H1 (cell line): Measurements from ENCODE around the gene IGFBP4. TPM values are rescaled to one million over a fixed set of nuclear protein-coding genes. Genes with fewer than 3 reads are reported as not detected.

Experiments
- CTCF ChIA-PET: fragments of 300-600 bp; sonication (Branson Sonifier 250); formaldehyde crosslinking; loops from one replicate; lab custom pipeline; 2021; ENCODE audit not compliant: partially characterized antibody; lab: Charles Lee
- POLR2A ChIA-PET: fragments of 300-600 bp; sonication (Branson Sonifier 250); formaldehyde crosslinking; loops from one replicate; lab custom pipeline; 2021; ENCODE audit warnings: inconsistent platforms; ENCODE audit not compliant: partially characterized antibody; lab: Charles Lee
- DNase-seq, 2 experiments: peaks; one replicate each; pipeline versions ENCODE4 v3.0.0 to v3.0.0-alpha.2; 2010 to 2022; ENCODE audit warnings: low spot score in 2 of 2, low read depth in 1 of 2, mixed read lengths in 1 of 2
- FAIRE-seq: peaks from 2 replicates; lab custom pipeline; 2011; peaks lifted over from hg19 to GRCh38; lab: Jason Lieb, UNC
- H2AFZ ChIP-seq: 2 replicates; pipeline ENCODE4 v1.8.1; 2012; ENCODE audit warnings: low read length, inconsistent platforms
- H2AK5ac ChIP-seq: 2 replicates; pipeline ENCODE4 v1.6.1; 2013; ENCODE audit warnings: low read depth, low read length
- H2BK120ac ChIP-seq: replicated peaks from 2 replicates; pipeline ENCODE3; 2013; ENCODE audit warnings: low read depth, low read length, inconsistent platforms
- H2BK12ac ChIP-seq: 2 replicates; pipeline ENCODE4 v1.6.1; 2013; ENCODE audit warnings: low read depth, low read length
- H2BK15ac ChIP-seq: 2 replicates; pipeline ENCODE4 v1.6.1; 2013; ENCODE audit warnings: low read length
- H2BK20ac ChIP-seq: 2 replicates; pipeline ENCODE4 v1.6.1; 2013; ENCODE audit warnings: low read length
- H2BK5ac ChIP-seq: 2 replicates; pipeline ENCODE4 v1.6.1; 2013; ENCODE audit warnings: low read depth, low read length
- H3K14ac ChIP-seq: 2 replicates; pipeline ENCODE4 v1.6.1; 2013; ENCODE audit warnings: inconsistent platforms; ENCODE audit not compliant: insufficient read length
- H3K18ac ChIP-seq: 2 replicates; pipeline ENCODE4 v1.6.1; 2013; ENCODE audit warnings: low read length; ENCODE audit errors: extremely low read depth
- H3K23ac ChIP-seq: 2 replicates; pipeline ENCODE4 v1.6.1; 2013; ENCODE audit warnings: inconsistent platforms; ENCODE audit not compliant: insufficient read length
- H3K23me2 ChIP-seq: 2 replicates; pipeline ENCODE4 v1.6.1; 2013; ENCODE audit warnings: low read depth, low read length
- H3K27ac ChIP-seq: 2 replicates; pipeline ENCODE4 v1.6.1; 2011; ENCODE audit warnings: low read depth, low read length, inconsistent platforms
- H3K27me3 ChIP-seq, 4 experiments: replicated peaks in 1 of 4; 1 replicate in 1 of 4; 2 replicates in 3 of 4; pipeline versions ENCODE4 v1.6.1 to v1.8.1; 2011 to 2013; ENCODE audit warnings: low read length in 3 of 4, mild to moderate bottlenecking in 3 of 4, inconsistent platforms in 2 of 4, mixed read lengths in 2 of 4, moderate library complexity in 1 of 4; ENCODE audit not compliant: control insufficient read depth in 3 of 4, insufficient read depth in 3 of 4; ENCODE audit errors: extremely low read depth in 1 of 4
- H3K36me3 ChIP-seq, 4 experiments: 2 replicates each; pipeline versions ENCODE4 v1.6.1 to v1.8.1; 2011 to 2013; ENCODE audit warnings: mild to moderate bottlenecking in 4 of 4, low read length in 3 of 4, moderate library complexity in 2 of 4, control low read depth in 1 of 4, inconsistent platforms in 1 of 4; ENCODE audit not compliant: insufficient read depth in 4 of 4, control insufficient read depth in 2 of 4
- H3K4ac ChIP-seq: replicated peaks from 2 replicates; pipeline ENCODE3; 2013; ENCODE audit warnings: low read length, low read depth, mixed read lengths, inconsistent platforms; ENCODE audit not compliant: insufficient read length
- H3K4me1 ChIP-seq, 4 experiments: replicated peaks in 1 of 4; 1 replicate in 1 of 4; 2 replicates in 3 of 4; pipeline versions ENCODE4 v1.6.1 to v1.8.1; 2011 to 2013; ENCODE audit warnings: low read length in 3 of 4, inconsistent platforms in 2 of 4, mixed read lengths in 1 of 4; ENCODE audit not compliant: insufficient read depth in 4 of 4, control insufficient read depth in 3 of 4
- H3K4me2 ChIP-seq, 2 experiments: 2 replicates each; pipeline versions ENCODE4 v1.6.1 to v1.8.1; 2011 to 2013; ENCODE audit warnings: low read depth in 2 of 2, low read length in 2 of 2, control low read depth in 1 of 2, inconsistent platforms in 1 of 2, mild to moderate bottlenecking in 1 of 2; ENCODE audit not compliant: insufficient read depth in 1 of 2
- H3K4me3 ChIP-seq, 4 experiments: fragments of 200-600, 300-600 bp in 1 of 4; sonication (generic), shearing (Covaris generic), sonication (Bioruptor Twin) in 1 of 4; 2 replicates each; pipeline versions ENCODE4 v1.5.1 to v1.8.1; 2011 to 2016; ENCODE audit warnings: low read length in 4 of 4, low read depth in 3 of 4, control low read depth in 2 of 4, inconsistent platforms in 2 of 4, mild to moderate bottlenecking in 2 of 4, mixed read lengths in 1 of 4, moderate library complexity in 1 of 4; ENCODE audit not compliant: insufficient read depth in 2 of 4; ENCODE audit errors: extremely low read depth in 1 of 4
- H3K56ac ChIP-seq: replicated peaks from 2 replicates; pipeline ENCODE3; 2013; ENCODE audit warnings: low read depth, mild to moderate bottlenecking, mixed read lengths, low read length, inconsistent platforms; ENCODE audit not compliant: insufficient read length
- H3K79me1 ChIP-seq: 2 replicates; pipeline ENCODE4 v1.6.1; 2013; ENCODE audit warnings: low read depth, low read length, control low read depth
- H3K79me2 ChIP-seq, 2 experiments: 2 replicates each; pipeline versions ENCODE4 v1.6.1 to v1.8.1; 2012 to 2013; ENCODE audit warnings: low read length in 2 of 2, mild to moderate bottlenecking in 2 of 2, inconsistent platforms in 1 of 2; ENCODE audit not compliant: insufficient read depth in 2 of 2, control insufficient read depth in 1 of 2
- H3K9ac ChIP-seq, 4 experiments: replicated peaks in 1 of 4; 1 replicate in 1 of 4; 2 replicates in 3 of 4; pipeline versions ENCODE4 v1.6.1 to v1.8.1; 2011 to 2013; ENCODE audit warnings: low read depth in 3 of 4, low read length in 3 of 4, control low read depth in 2 of 4, mild to moderate bottlenecking in 2 of 4, moderate library complexity in 2 of 4, inconsistent platforms in 1 of 4; ENCODE audit errors: extremely low read depth in 1 of 4
- H3K9me3 ChIP-seq, 2 experiments: 2 replicates each; pipeline versions ENCODE4 v1.6.1 to v1.8.1; 2012 to 2013; ENCODE audit warnings: mild to moderate bottlenecking in 2 of 2, moderate library complexity in 2 of 2, control low read depth in 1 of 2, inconsistent platforms in 1 of 2, low read depth in 1 of 2, low read length in 1 of 2, mixed read lengths in 1 of 2; ENCODE audit not compliant: insufficient read depth in 2 of 2
- H4K20me1 ChIP-seq, 2 experiments: replicated peaks in 1 of 2; 2 replicates each; pipeline versions ENCODE3 to v1.8.1; 2011 to 2013; ENCODE audit warnings: inconsistent platforms in 2 of 2, low read length in 2 of 2, mild to moderate bottlenecking in 1 of 2; ENCODE audit not compliant: insufficient read depth in 2 of 2, control insufficient read depth in 1 of 2
- H4K5ac ChIP-seq: 2 replicates; pipeline ENCODE4 v1.6.1; 2013; ENCODE audit warnings: low read length, low read depth, mixed read lengths, inconsistent platforms; ENCODE audit not compliant: insufficient read length
- H4K8ac ChIP-seq: 2 replicates; pipeline ENCODE4 v1.8.0; 2013; ENCODE audit warnings: mild to moderate bottlenecking, moderate library complexity, low read length, inconsistent platforms; ENCODE audit not compliant: insufficient read depth; ENCODE audit errors: extremely low read depth
- H4K91ac ChIP-seq: replicated peaks from 2 replicates; pipeline ENCODE3; 2013; ENCODE audit warnings: low read length, mixed read lengths, inconsistent platforms; ENCODE audit not compliant: insufficient read length
- CBX5 ChIP-seq: fragments of 300-800, 300-1000 bp; sonication (generic); IDR thresholded peaks from 2 replicates; pipeline ENCODE4 v1.7.1; 2016; ENCODE audit warnings: antibody characterized with exemption, low read length, low read depth
- EGR1 ChIP-seq: IDR thresholded peaks from 2 replicates; pipeline ENCODE4 v1.6.1; 2011; ENCODE audit warnings: low read depth, low read length, borderline replicate concordance
- MAFK ChIP-seq: IDR thresholded peaks from 2 replicates; pipeline ENCODE4 v1.6.1; 2012; ENCODE audit warnings: low read depth, mild to moderate bottlenecking, improper control_type of control experiment, low read length
- PHF8 ChIP-seq: fragments of 200-600 bp; sonication (generic); conservative IDR thresholded peaks from 2 replicates; pipeline ENCODE4 v1.7.1; 2012; ENCODE audit warnings: low read depth, mild to moderate bottlenecking, inconsistent platforms, low read length, moderate library complexity
- RFX5 ChIP-seq: IDR thresholded peaks from 2 replicates; pipeline ENCODE4 v1.6.1; 2011; ENCODE audit warnings: low read depth, low read length, improper control_type of control experiment, borderline replicate concordance
- RXRA ChIP-seq: IDR thresholded peaks from 2 replicates; pipeline ENCODE4 v1.6.1; 2011; ENCODE audit warnings: low read depth, mild to moderate bottlenecking, low read length, moderate library complexity; ENCODE audit not compliant: insufficient read depth
- SP2 ChIP-seq: IDR thresholded peaks from 2 replicates; pipeline ENCODE4 v1.6.1; 2012; ENCODE audit warnings: mild to moderate bottlenecking, low read length, inconsistent platforms
- SRF ChIP-seq: IDR thresholded peaks from 2 replicates; pipeline ENCODE4 v1.6.1; 2011; ENCODE audit warnings: mild to moderate bottlenecking, low read depth, low read length, moderate library complexity
- TAF1 ChIP-seq: IDR thresholded peaks from 2 replicates; pipeline ENCODE4 v1.6.1; 2011; ENCODE audit warnings: mild to moderate bottlenecking, low read depth, low read length
- TAF7 ChIP-seq: optimal IDR thresholded peaks from 2 replicates; pipeline ENCODE3; 2011; ENCODE audit warnings: low read depth, mild to moderate bottlenecking, inconsistent platforms, low read length, moderate library complexity, borderline replicate concordance
- TEAD4 ChIP-seq: IDR thresholded peaks from 2 replicates; pipeline ENCODE4 v1.6.1; 2012; ENCODE audit warnings: low read depth, low read length, inconsistent platforms, mixed read lengths
- WGBS, 2 experiments: shearing (Covaris generic) in 1 of 2; methylation state at CpG; one replicate each; pipeline versions ENCODE4 v1.1.6 to v1.1.7; 2013 to 2015; ENCODE audit warnings: low lambda C conversion rate in 2 of 2, mixed read lengths in 2 of 2, inconsistent platforms in 1 of 2, low coverage in 1 of 2, missing lambda C conversion rate in 1 of 2; ENCODE audit not compliant: insufficient replicate concordance in 2 of 2, insufficient coverage in 1 of 2, insufficient read length in 1 of 2; ENCODE audit errors: extremely low coverage in 1 of 2, missing lambda C conversion rate in 1 of 2; 5-methylcytosine and 5-hydroxymethylcytosine counted together
- polyA plus RNA-seq, 7 experiments: library from polyadenylated mRNA; depleted of rRNA in 3 of 7; stranded (reverse) in 5 of 7; unstranded in 2 of 7; fragments of >200 nt in 5 of 7; fragments of 200-250 nt in 2 of 7; gene quantifications; 1 replicate in 5 of 7; 2 replicates in 1 of 7; 4 replicates in 1 of 7; pipeline versions ENCODE4 v1.2.1 to v1.2.3, GENCODE V29; 2011 to 2013; ENCODE audit warnings: missing spikeins in 2 of 7, mixed read lengths in 2 of 7
- total RNA-seq: library from RNA; stranded (reverse); fragmentation: NEBNext Ultra II Directional; extraction: Animal tissue kit (Norgen Biotek cat#: 25700); gene quantifications from 2 replicates; pipeline ENCODE4 v1.2.1, GENCODE V29; 2021
- TF ChIP-seq, protein P1 (sequence below), 3 experiments: IDR thresholded peaks; 1 replicate in 2 of 3; 2 replicates in 1 of 3; pipeline versions ENCODE4 v1.5.1 to v1.6.1; 2011; ENCODE audit warnings: low read length in 3 of 3, mild to moderate bottlenecking in 3 of 3, inconsistent platforms in 2 of 3, low read depth in 1 of 3, moderate library complexity in 1 of 3; ENCODE audit not compliant: insufficient read depth in 1 of 3; ENCODE audit errors: control extremely low read depth in 1 of 3

Gene IGFBP4
- total and polyA plus RNA-seq, 2 of the 8 experiments (the other 6 are each of a cell fraction or from before 2014, with no cell fraction given) = 85.5 to 105 TPM

DNA sequence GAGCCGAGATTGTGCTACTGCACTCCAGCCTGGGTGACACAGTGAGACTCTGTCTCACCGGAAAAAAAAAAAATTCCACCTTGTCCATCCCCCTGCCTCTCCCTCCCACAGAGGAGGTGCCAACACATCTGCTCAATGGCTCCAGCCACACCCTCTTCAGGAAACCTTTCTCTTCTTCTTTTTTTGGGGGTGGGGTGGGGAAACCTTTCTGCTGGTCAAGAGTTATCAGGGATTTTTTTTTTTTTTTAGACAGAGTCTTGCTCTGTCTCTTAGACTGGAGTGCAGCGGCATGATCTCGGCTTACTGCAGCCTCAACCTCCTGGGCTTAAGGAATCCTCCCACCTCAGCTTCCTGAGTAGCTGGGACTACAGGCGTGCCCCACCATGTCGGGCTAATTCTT is 39.5 kb downstream of the IGFBP4 start:
- no peak overlapping the region for H3K23ac ChIP-seq
- no peaks in the 10 kb centered on the region for H3K9me3 ChIP-seq
- no peak overlapping the region for H3K9ac ChIP-seq
- no peak overlapping the region for H4K8ac ChIP-seq
- no peak overlapping the region for H2BK120ac ChIP-seq
- no peak for FAIRE-seq
- no peak overlapping the region for H3K18ac ChIP-seq
- no peak overlapping the region for H3K4me2 ChIP-seq
- H2BK15ac ChIP-seq = no peak overlapping the region
- no peak overlapping the region for H3K4ac ChIP-seq
- H3K79me1 ChIP-seq = no peaks in the 10 kb centered on the region
- peaks cover 0 to 17% (median 7%) of the 10 kb centered on the region in 4 experiments; a peak in 6 of 7 replicates for H3K4me1 ChIP-seq
- H3K36me3 ChIP-seq = no peaks in the 10 kb centered on the region
- WGBS, 2 experiments = 89% methylated on average over 6 of the region's 6 CpGs; no CpG with 5 or more reads in 1 of the 2 experiments
- H3K56ac ChIP-seq = no peak overlapping the region
- no peaks in the 10 kb centered on the region for H3K79me2 ChIP-seq
- H2AK5ac ChIP-seq = no peak overlapping the region
- no peak overlapping the region for H4K91ac ChIP-seq
- H2BK20ac ChIP-seq = no peak overlapping the region
- H2BK5ac ChIP-seq = no peak overlapping the region
- no peaks in the 10 kb centered on the region for H4K20me1 ChIP-seq
- ChIA-PET POLR2A (interaction anchor here (0.6 to 1.1 kb wide), 2 partner anchors 50 to 71 kb away, joined by 3 read pairs; no protein-coding TSS in a partner anchor), CTCF (interaction anchor here (0.7 to 1.6 kb wide), 6 partner anchors 13 to 72 kb away, joined by 3 to 4 read pairs (median 3); no protein-coding TSS in a partner anchor)
- DNase-seq = no peak
- no peak overlapping the region for H4K5ac ChIP-seq
- H3K27ac ChIP-seq = no peak overlapping the region
- H2AFZ ChIP-seq = no peak overlapping the region
- H2BK12ac ChIP-seq = no peak overlapping the region
- no peak overlapping the region for H3K4me3 ChIP-seq
- H3K14ac ChIP-seq = no peak overlapping the region
- no peaks in the 10 kb centered on the region; a peak in 1 of 7 replicates for H3K27me3 ChIP-seq
- H3K23me2 ChIP-seq = no peaks in the 10 kb centered on the region; the same call in 1 of the 2 replicates
- no peak for TF ChIP-seq RFX5
- no peak for TF ChIP-seq TAF7
- TF ChIP-seq EGR1 = no peak
- no peak for TF ChIP-seq SRF
- no peak for TF ChIP-seq MAFK
- no peak for TF ChIP-seq SP2
- TF ChIP-seq, protein P1, sequence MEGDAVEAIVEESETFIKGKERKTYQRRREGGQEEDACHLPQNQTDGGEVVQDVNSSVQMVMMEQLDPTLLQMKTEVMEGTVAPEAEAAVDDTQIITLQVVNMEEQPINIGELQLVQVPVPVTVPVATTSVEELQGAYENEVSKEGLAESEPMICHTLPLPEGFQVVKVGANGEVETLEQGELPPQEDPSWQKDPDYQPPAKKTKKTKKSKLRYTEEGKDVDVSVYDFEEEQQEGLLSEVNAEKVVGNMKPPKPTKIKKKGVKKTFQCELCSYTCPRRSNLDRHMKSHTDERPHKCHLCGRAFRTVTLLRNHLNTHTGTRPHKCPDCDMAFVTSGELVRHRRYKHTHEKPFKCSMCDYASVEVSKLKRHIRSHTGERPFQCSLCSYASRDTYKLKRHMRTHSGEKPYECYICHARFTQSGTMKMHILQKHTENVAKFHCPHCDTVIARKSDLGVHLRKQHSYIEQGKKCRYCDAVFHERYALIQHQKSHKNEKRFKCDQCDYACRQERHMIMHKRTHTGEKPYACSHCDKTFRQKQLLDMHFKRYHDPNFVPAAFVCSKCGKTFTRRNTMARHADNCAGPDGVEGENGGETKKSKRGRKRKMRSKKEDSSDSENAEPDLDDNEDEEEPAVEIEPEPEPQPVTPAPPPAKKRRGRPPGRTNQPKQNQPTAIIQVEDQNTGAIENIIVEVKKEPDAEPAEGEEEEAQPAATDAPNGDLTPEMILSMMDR (IDR thresholded peaks at IDR 0.05; ENCODE audit: control extremely low read depth in 1 of 3, insufficient read depth in 1 of 3, low read depth in 1 of 3, low read length in 3 of 3) = no peak
- TF ChIP-seq PHF8 = no peak
- no peak for TF ChIP-seq TAF1
- TF ChIP-seq RXRA = no peak
- no peak for TF ChIP-seq CBX5
- no peak for TF ChIP-seq TEAD4
